ENCODE measurements around the gene MED27.

The MED27 gene

GRCh38 chr9:132008855-132009812 lies 70.5 kb downstream of the MED27 start:
- Histone ChIP-seq H3K27me3 (no peaks in the 10 kb centered on the region), H3K36me3 (peaks cover 0 to 13% (median 10%) of the 10 kb centered on the region in 3 donors), H3K27ac (no peak overlapping the region), H3K4me1 (peaks cover 0 to 7% (median 0%) of the 10 kb centered on the region in 4 donors), H3K4me3 (no peak overlapping the region), H3K9me3 (no peaks in the 10 kb centered on the region)
- no peak for DNase-seq
- TF ChIP-seq CTCF (IDR thresholded peaks at IDR 0.05): no peak
- intact Hi-C loops (cut with DNase I; ENCODE audit: low total_unique reads): no loop called here

GRCh38 chr9:132008184-132008803 lies 71.4 kb downstream of the MED27 start:
- H3K27me3 ChIP-seq: no peaks in the 10 kb centered on the region
- H3K27ac ChIP-seq: no peak overlapping the region
- H3K4me3 ChIP-seq: no peak overlapping the region
- no peak for DNase-seq
- intact Hi-C loops (cut with DNase I; ENCODE audit: low total_unique reads): no loop called here
- peaks cover 0 to 7% (median 0%) of the 10 kb centered on the region in 4 donors for H3K4me1 ChIP-seq
- TF ChIP-seq CTCF (IDR thresholded peaks at IDR 0.05): no peak
- H3K36me3 ChIP-seq: peaks cover 0 to 10% (median 8%) of the 10 kb centered on the region in 3 donors
- no peaks in the 10 kb centered on the region for H3K9me3 ChIP-seq

- TF ChIP-seq CTCF (IDR thresholded peaks at IDR 0.05): no peak
- no peak for DNase-seq
- Histone ChIP-seq H3K36me3 (peaks cover 0 to 4% (median under 1%) of the 10 kb centered on the region in 3 donors), H3K27ac (no peak overlapping the region), H3K9me3 (no peaks in the 10 kb centered on the region), H3K4me1 (peaks cover 0 to 7% (median 0%) of the 10 kb centered on the region in 4 donors), H3K27me3 (no peaks in the 10 kb centered on the region), H3K4me3 (no peak overlapping the region)
- intact Hi-C loops (cut with DNase I; ENCODE audit: low total_unique reads): no loop called here
Observed at GRCh38 chr9:132007371-132008025, 72.2 kb downstream of the MED27 start.

- no peak for DNase-seq
- no peak overlapping the region for H3K27ac ChIP-seq
- H3K27me3 ChIP-seq: no peaks in the 10 kb centered on the region
- H3K9me3 ChIP-seq: no peaks in the 10 kb centered on the region
- H3K36me3 ChIP-seq: peaks cover 0 to under 1% (median 0%) of the 10 kb centered on the region in 3 donors
- no peak overlapping the region for H3K4me3 ChIP-seq
- intact Hi-C loops (cut with DNase I; ENCODE audit: low total_unique reads): no loop called here
- H3K4me1 ChIP-seq: peaks cover 0 to 7% (median 0%) of the 10 kb centered on the region in 4 donors
- TF ChIP-seq CTCF (IDR thresholded peaks at IDR 0.05): no peak
Observed at GRCh38 chr9:132006677-132007370, 72.8 kb downstream of the MED27 start.

- no peak for DNase-seq
- H3K36me3 ChIP-seq: peaks cover 0 to 5% (median 0%) of the 10 kb centered on the region in 3 donors
- H3K4me1 ChIP-seq: peaks cover 0 to 7% (median 0%) of the 10 kb centered on the region in 4 donors
- intact Hi-C loops (cut with DNase I; ENCODE audit: low total_unique reads): no loop called here
- no peaks in the 10 kb centered on the region for H3K9me3 ChIP-seq
- no peak overlapping the region for H3K27ac ChIP-seq
- H3K27me3 ChIP-seq: no peaks in the 10 kb centered on the region
- H3K4me3 ChIP-seq: no peak overlapping the region
- no peak for TF ChIP-seq CTCF (IDR thresholded peaks at IDR 0.05)
Observed at GRCh38 chr9:132005899-132006298, 73.8 kb downstream of the MED27 start.

Data from tibial artery (tissue), 4 donors.